Measurements from ENCODE around the gene LRRC47. TPM values are rescaled to one million over a fixed set of nuclear protein-coding genes. Genes with fewer than 3 reads are reported as not detected.
"Not testable (repeated sequence)": the region's sequence is repeated elsewhere in the genome, so short reads cannot be mapped to it uniquely, and the experiment has no call there.

Gene LRRC47
- total RNA-seq, 1 experiment from 2014 or later = 17.3 TPM

DNA sequence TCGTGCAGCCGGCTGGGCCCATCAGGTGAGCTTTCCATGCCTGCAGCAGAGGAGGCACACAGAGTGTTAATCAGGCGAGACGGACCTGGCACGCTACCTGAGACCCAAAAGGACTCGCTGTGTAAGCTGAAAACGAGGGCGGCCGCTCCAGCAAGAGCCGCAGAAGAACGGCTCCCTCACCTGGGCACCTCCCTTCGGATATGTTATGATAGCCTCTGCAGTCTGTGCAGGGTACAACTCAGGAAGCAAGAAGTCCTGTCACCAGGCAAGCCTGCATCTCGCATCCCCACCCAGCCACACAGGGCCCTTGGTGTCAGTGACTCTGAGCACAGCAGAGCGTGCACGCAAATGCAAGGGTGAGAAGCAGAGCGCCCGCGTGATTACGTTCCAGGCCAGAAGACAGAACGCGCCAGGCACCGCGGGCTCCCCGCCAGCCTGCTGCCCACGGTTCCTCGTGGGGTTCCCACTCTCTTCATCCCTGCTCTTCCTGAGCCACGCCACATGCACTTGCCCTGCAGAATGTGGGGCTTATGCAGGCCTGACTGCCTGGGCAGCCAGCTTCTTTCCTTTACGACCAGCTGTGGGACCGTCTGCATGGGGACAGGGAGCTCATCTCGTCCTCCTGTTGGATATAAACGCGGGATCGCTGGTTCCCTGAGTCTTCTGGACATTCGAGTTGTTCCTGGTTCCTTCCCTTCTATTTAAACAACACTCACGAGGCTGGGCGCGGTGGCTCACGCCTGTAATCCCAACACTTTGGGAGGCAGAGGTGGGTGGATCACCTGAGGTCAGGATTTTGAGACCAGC lies 20.2 kb upstream of the LRRC47 start:
- no peak for DNase-seq (ENCODE audit: low spot score)

DNA sequence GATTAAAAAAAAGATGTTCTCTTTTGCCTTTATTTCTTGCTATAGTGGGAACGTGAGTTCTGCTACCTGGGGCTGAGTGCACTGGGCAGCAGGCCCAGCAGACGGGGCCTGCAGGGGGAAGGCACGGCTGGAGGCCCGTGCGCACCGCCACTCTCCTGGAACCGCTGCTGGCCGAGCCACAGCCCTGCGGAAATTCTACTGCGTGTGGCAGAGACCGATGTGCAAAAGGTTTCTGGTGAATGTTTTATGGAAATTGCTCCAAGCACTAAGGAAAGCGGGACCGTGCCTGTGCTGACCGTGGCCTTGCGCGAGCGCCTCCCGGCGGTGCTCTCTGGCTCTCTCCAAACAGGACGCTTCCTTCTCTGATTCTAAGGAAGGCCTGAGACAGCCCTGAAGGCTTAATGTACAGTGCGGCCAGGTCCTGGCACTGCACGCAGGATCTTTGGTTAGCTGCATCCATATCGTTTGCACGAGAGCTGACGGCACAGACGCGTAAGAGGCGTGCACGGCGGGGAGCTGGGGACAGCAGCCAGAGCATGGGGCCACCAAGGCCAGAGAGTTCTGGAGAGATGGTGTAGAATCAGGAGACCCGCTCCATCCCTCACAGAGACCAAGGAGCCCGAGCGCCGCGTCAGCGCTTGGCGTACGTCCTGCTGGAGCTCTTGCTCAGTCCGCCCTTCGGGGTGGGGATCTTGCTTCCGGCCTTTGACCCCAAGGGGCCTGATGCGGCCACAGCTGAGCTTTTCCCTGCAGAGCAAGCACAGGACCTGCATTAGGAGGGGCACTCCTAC lies 18.7 kb upstream of the LRRC47 start:
- no peak for DNase-seq (ENCODE audit: low spot score)

DNA sequence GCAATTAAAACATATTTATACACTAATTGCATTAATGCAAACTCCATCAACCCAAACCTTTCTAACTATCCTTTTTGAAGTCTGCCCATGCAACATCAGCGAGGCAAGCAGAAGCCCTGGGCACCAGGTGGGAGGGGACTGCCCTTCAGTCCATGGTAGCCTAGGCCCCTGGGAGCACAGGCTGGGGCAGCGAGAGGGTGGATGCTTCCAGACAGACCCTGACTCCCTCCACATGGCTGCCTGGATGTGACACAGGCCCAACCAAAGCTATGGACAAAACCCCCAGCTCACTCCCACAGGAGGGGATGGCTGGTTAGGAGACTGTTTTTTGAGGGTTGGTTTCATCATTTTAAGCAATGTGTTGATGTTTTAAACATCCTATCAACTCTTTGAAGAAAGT lies 17.8 kb upstream of the LRRC47 start:
- no peak for DNase-seq (ENCODE audit: low spot score)

DNA sequence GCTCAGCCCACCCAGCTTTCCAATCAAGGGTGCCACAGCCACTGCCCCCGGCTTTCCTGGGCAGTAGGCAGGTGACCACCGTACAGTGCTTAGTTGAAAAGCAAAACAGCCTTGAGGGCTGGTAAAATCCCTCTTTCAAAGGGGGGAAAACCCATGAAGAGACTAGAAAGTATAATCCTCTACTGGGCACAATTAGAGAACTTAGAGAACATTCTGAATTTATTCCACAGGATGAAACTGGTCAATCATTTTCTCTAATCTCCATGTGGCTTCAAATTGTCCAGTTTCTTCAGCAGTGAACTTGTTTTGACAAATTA lies 15.3 kb upstream of the LRRC47 start:
- DNase-seq (ENCODE audit: low spot score) = no peak

DNA sequence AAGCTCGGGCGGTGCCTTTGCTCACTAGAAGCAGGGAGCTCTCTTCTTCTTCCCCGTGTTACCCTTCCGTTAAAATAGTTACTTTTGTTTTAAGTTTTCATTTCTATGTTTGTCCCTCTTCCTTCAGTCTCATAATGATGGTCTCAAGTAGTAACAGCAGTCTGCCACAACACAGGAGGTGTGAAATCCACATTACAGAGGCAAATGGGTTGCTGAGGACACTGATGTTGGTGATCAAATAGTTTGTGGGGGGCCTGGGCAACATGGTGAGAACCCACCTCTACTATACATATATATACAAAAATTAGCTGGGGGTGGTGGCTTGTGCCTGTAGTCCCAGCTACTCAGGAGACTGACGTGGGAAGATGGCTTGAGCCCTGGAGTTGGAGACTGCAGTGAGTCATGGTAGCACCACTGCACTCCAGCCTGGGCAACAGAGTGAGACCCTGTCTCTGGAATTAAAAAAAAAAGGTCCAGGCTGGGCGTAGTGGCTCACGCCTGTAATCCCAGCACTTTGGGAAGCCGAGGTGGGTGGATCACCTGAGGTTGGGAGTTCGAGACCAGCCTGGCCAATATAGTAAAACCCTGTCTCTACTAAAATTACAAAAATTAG lies 14.0 kb upstream of the LRRC47 start:
- not testable (repeated sequence) for DNase-seq (ENCODE audit: low spot score)

DNA sequence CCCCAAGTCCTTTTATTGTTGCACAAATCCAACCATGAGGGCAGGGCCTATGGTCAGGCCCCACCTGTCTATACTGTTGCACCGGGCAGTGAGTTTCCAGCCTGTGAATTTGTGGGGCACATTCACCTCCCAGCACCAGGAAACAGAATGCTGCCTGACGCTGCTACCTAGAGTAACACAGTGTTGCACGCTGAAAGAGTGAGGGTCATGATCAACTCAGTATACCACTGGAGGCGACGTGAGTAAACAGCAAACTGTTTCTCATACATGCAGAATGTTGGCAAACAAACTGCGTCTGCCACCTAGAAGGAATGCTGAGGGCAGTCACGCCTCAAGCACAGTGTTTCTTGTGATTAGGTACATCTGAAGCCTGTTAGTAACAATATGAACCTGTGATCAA lies 13.4 kb upstream of the LRRC47 start:
- no peak for DNase-seq (ENCODE audit: low spot score)

DNA sequence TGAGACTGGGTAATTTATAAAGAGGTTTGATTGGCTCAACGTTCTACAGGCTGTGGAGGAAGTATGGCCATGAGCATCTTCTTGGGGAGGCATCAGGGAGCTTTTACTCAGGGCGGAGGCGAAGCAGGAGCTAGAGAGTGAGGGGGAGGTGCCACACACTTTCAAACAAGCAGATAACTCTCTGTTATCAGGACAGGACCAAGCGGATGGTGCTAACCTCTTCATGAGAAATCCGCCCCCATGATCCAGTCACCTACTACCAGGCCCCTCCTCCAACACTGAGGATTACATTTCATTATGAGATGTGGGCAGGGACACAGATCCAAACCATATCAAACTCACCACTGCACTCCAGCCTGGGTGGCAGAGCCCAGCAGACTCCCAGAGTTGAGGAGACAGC lies 11.5 kb upstream of the LRRC47 start:
- DNase-seq (ENCODE audit: low spot score) = no peak

DNA sequence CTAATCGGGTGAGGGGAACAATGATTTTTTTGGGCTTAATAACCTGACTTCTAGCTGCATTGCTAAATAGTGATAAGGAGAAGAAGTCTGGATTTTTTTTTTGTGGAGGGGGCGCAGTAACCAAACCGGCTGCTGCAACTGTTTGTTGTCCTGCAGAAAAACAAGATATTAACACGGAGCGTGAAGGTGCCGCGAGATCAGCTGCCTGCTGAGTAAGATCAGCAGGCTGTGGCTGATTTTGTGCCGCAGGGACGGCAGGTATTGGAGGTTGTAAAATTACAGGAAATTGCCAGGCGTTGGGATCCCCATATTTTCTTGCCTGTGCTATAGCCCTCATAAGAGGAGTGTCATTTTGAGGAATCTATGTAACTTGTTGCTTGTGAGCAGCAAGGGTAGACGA lies 8.7 kb upstream of the LRRC47 start:
- no peak for DNase-seq (ENCODE audit: low spot score)

DNA sequence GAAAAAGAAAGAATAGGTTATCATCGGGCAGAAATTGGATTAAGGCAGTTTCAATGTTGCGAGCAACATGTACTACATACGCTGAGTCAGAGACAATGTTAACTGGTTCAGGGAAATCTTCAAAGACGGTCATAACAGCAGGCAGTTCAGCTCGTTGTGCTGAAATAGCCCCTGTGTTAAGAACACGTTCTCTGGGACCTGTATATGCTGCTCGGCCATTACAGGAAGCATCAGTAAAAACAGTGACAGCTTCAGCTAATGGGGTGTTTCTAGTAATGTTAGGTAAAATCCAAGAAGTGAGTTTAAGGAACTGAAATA lies 8.3 kb upstream of the LRRC47 start:
- DNase-seq (ENCODE audit: low spot score) = not testable (repeated sequence)

DNA sequence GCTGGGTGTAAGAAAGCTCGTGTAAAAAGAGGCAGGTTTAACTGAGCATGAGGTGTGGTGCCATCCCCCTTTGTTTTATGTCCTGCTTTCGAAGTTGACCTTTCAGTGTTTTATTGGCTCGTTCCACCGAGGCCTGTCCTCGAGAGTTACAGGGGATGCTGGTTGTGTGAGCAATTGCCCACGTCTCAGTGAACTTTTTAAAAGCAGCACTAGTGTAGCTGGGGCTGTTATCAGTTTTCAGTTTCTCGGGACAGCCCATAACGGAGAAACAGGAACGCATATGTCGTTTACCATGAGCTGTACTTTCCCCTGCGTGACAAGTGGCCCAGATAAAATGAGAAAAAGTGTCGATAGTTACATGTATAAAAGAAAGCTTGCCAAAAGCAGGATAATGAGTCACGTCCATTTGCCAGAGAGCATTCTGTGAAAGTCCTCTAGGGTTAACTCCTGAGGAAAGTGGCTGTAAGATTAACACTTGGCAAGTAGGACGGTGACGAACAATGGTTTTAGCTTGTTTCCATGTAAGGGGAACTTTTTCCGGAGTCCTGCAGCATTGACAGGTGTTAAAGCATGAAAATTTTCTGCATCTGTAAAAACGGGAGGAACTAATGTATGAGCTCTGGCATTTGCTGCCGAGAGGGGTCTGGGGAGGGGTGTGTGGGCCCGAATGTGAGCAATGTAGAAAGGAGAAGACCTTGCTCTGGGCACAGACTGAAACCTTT lies 7.8 kb upstream of the LRRC47 start:
- DNase-seq (ENCODE audit: low spot score) = no peak

DNA sequence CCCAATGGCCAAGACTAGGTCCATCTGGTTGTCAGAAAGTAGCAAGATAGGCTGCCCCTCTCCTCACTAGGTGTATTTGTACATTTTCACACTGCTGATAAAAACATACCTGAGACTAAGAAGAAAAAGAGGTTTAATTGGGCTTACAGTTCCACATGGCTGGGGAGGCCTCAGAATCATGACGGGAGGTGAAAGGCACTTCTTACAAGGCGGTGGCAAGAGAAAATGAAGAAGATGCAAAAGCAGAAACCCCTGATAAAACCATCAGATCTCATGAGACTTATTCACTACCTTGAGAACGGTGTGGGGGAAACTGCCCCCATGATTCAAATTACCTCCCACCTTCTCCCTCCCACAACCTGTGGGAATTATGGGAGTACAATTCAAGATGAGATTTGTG lies 4.5 kb upstream of the LRRC47 start:
- DNase-seq (ENCODE audit: low spot score) = not testable (repeated sequence)

DNA sequence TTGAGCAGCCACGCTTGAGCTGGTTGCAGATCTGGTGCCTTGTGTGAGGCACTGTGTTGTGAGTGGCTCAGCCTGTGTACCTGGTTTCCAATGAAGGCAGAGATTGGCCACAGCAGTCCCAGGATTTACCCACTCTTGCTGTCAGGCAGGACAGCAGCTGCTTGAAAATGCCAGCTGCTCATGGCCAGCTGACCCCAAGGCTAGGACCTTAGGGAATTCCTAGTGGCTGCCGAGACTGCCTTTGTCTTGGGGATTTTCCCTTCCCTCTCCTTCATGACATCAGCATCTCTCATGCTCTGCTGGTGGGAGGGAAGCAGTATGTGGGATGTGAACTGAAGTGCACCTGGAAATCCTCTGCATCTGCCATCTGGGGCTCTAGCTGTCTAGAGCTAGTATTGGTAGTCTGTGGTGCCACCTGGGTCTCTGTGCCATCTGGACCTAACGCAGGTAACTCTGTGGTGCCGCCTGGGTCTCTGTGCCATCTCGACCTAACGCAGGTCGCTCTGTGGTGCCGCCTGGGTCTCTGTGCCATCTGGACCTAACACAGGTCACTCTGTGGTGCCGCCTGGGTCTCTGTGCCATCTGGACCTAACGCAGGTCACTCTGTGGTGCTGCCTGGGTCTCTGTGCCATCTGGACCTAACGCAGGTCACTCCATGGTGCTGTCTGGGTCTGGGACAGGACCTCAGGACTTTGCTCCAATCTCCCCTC lies 3.8 kb upstream of the LRRC47 start:
- DNase-seq (ENCODE audit: low spot score) = no peak

DNA sequence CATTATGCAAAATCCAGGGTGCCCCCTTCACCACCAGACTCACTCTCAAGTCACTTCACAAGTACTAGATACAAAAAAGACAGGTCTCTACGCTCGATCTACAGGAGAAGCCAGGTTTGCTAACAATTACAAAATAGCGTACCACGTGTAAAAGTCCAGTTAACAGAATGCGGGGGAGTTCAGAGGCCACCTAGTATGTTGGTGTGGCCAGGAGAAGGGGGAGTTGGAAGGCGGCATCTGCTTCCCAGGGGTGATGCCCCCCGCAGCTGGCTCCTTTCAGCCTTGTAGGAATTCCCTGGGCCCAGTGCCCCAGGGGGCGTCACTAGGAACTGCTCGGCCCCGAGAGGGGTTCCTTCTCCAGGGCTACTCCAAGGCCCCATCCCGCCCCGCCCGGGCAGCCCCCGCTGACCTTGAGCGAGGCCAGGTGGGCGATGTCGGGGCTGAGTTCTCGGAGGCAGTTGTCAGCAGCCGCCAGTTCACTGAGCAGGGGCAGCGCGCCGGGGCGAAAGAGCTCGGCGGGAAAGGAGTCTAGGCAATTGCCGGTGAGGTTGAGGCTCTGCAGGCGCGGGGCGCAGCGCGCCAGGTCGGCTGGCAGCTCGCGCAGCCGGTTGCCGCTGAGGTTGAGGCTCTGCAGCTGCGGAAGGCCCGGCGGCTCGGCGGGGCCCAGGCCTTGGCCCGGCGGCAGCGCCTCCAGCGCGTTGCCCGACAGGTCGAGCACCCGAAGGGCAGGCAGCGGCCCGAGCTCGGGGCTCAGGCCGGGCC lies 664 bp downstream of the LRRC47 start:
- no peak for DNase-seq (ENCODE audit: low spot score)

DNA sequence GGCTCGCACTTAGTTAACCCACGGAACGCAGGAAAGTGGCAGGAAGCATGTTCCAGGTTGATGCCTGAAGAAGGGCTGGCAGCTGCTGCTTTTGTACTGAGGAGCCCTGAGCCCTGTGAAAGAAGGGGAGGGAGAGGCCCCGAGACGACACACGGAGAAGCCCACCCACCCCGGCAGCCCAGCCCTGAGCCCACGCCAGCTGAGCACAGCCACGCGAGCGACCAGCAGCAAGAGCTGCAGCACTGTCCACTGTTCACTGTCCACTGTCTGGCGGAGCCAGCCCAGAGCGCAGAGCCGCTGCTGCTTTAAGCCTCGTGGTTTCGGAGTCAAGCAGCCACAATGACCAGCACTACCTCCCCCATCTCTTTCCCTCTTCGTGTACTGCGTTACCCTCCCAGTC lies 5.3 kb downstream of the LRRC47 start:
- no peak for DNase-seq (ENCODE audit: low spot score)

DNA sequence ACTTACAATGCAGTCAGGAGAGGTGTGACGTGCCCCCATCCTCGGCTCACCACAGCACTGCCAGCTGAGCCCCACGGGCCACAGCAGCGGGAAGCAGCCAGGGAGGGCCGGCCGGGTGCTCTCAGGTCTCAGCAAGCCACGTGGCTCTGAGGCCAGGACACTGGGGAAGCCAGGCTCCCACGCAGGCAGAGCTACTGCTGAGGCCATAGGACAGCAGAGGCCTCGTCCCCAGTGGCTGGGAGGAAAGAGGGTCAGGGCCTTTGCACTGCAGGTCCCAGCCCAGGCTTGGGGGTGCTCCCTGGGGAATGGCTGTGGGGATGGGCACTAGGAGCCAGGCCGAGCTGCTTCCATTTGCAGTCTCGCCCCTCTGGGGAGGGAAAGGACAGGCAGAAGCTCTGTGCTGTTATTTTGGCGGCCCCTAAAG lies 5.8 kb downstream of the LRRC47 start:
- DNase-seq (ENCODE audit: low spot score) = no peak

DNA sequence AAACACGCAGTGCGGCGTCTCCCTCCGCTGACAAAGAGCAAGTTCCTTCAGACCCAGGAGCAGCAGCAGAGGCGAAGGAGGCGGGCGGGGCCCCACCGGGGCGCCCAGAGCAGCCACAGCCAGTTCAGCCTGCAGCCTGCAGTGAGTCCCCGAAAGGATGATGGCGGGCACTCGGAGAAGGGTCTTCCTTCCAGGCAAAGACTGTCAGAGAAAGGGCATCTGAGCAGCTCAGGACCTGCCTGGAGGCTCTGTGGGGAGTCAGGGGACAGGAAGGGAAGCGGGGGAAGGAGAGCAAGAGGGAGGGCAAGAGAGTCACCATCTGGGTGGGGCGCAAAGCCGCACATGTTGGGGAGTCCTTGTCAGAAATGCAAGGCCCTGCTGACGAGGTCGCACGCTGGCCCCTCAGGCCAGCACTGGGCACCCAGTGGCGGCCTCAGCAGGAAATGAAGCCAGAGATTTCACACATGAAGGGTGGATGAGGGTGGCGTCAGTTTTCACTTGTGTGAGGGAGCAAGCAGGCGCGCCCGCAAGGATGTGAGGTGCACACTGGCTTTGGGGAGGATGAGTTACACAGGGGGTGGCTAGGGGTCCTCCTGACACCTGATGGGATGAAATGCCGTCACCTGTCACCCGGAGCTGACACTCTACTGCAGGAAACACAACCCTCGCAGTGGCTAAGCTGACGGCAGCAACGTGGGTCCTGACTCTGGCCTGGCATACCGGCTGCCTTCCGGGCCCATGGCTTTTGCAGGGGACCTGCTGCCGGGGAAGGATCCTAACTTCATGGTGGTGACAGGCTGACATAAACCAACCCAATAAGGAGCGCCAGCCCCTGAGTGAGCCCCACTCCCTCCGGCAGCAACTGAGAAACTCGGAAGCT lies 6.6 kb downstream of the LRRC47 start:
- no peak for DNase-seq (ENCODE audit: low spot score)

DNA sequence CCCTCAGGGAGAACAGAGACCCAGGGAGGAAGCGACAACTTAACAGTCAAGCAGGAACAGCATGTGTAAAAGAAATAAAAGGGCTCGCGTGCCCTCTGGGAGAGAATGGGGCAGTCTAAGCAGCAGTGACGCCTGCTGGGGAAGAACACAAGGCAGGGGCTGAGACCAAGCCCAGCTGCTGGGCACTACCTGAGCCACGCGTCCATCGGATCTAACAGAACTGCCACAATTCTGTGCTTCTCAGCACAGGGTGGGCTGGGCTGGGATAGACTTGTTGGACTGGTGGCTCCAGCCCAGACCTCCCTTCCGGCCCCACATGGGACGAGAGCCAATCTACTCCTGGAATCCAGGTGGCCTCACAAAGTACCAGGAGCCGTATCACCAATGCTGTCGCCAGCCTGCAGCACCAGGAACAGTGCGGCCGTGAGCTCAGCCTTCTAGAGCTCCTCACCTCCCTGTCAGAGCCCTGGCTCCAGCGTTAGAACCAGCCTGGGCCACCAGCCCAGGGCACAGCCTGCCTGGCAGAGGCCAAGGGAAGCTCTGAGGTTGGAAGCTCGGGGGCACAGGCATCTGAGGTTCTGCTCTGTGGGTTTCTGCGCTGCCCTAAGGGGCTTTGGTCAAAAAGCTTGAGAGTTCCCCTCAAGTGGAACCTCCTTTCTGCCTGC lies 7.4 kb downstream of the LRRC47 start:
- no peak for DNase-seq (ENCODE audit: low spot score)

DNA sequence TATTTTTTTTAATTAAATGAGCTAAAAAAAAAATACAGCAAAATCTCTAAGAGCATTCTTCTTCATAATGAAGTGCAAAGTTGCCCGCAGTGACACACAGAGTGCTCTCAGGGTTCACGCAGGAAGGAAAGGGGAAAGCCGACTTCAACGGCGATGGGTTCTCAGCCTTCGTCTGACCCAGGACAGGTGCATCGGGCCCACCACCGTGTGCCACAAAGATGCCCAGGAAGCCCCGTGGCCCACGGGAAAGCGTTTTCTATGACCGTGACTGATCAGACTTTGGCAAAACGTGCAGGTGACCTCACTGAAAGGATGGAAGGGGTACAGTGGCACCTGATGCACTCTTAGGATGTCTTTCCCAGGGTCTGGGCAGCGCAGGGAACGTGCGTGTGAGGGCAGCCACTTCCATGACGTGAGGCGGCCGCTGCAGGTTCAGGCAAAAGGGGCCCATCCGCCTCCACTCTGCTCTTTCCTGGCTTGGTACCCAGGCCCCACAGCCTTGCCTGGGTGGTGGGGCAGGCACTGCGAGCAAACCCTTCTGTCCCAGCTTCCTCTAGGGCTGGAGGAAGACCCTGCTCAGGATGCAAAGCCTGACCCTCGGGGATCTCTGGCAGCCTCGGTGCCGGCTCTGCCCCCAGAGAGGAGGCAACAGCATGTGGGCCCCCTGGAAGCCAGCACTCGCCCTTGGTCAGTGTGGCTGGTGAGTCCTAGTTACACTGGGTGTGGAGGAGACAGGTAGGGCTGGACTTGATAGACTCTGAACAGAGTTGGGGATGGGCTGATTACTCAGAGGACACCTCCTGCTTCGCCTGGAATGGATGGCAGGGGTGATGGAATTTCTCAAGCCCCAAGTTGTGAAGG lies 8.3 kb downstream of the LRRC47 start:
- DNase-seq (ENCODE audit: low spot score) = no peak

DNA sequence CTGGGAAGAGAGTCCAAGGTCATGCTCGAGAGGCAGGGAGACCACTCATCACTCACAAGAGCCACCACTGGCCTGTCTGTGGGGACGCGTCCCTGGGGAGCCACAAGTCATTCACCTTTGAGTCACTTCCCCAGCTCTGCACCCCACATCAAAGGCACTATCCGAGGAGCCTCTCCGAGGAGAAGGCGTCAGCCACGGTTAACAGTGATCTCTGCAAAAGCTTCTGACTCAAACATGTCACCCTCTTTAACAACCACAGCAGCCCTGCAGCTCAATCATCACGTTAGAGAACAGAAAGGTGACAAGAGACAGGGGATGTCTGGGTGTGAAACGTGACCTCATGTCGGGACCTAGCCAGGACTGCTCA lies 9.0 kb downstream of the LRRC47 start:
- DNase-seq (ENCODE audit: low spot score) = no peak

All from H4 (cell line).